ENCODE data around the gene UNC13A. TPM values are rescaled to one million over a fixed set of nuclear protein-coding genes. Genes with fewer than 3 reads are reported as not detected.

The UNC13A gene
- total and polyA plus RNA-seq, 2 of the 8 experiments (the other 6 are each of a cell fraction or from before 2014, with no cell fraction given): 13.1 to 47.6 TPM

- Histone ChIP-seq H3K36me3 (ENCODE audit: control insufficient read depth in 2 of 4, insufficient read depth in 4 of 4, low read length in 3 of 4) (peaks cover 0 to 10% (median 2%) of the 10 kb centered on the region in 4 experiments; a peak in 3 of 8 replicates), H2BK20ac (ENCODE audit: low read length) (0 out of 2 replicates have a peak overlapping the region, but pooled peaks have one; percentile 43), H3K27me3 (replicated peaks in 1 of 4; ENCODE audit: control insufficient read depth in 3 of 4, extremely low read depth in 1 of 4, insufficient read depth in 3 of 4, low read length in 3 of 4) (no peaks in the 10 kb centered on the region), H2AFZ (ENCODE audit: low read length) (0 out of 2 replicates have a peak overlapping the region, but pooled peaks have one; percentile 54), H2BK15ac (ENCODE audit: low read length) (peak overlapping the region; percentile 99; the same call in 1 of the 2 replicates), H3K14ac (ENCODE audit: insufficient read length) (no peak overlapping the region), H3K79me1 (ENCODE audit: low read depth, low read length) (peaks cover 3% of the 10 kb centered on the region; the same call in 1 of the 2 replicates), H2BK120ac (replicated peaks; ENCODE audit: low read depth, low read length) (no peak overlapping the region), H3K4me1 (replicated peaks in 1 of 4; ENCODE audit: control insufficient read depth in 3 of 4, insufficient read depth in 4 of 4, low read length in 3 of 4) (peaks cover 0 to 18% (median 14%) of the 10 kb centered on the region in 4 experiments; a peak in 6 of 7 replicates), H2BK5ac (ENCODE audit: low read depth, low read length) (peak overlapping the region; percentile 86; the same call in 1 of the 2 replicates), H3K9me3 (ENCODE audit: insufficient read depth in 2 of 2, low read depth in 1 of 2, low read length in 1 of 2) (no peaks in the 10 kb centered on the region), H3K18ac (ENCODE audit: extremely low read depth, low read length) (peak overlapping the region; percentile 92; the same call in 1 of the 2 replicates), H2BK12ac (ENCODE audit: low read depth, low read length) (no peak overlapping the region), H2AK5ac (ENCODE audit: low read depth, low read length) (no peak overlapping the region), H3K23me2 (ENCODE audit: low read depth, low read length) (no peaks in the 10 kb centered on the region; the same call in 1 of the 2 replicates), H3K27ac (ENCODE audit: low read depth, low read length) (0 out of 2 replicates have a peak overlapping the region, but pooled peaks have one; percentile 13), H4K20me1 (replicated peaks in 1 of 2; ENCODE audit: control insufficient read depth in 1 of 2, insufficient read depth in 2 of 2, low read length in 2 of 2) (peaks cover 1 to 3% of the 10 kb centered on the region in 2 experiments), H3K23ac (ENCODE audit: insufficient read length) (no peak overlapping the region), H3K9ac (replicated peaks in 1 of 4; ENCODE audit: extremely low read depth in 1 of 4, low read depth in 3 of 4, low read length in 3 of 4) (no peak overlapping the region), H3K4me3 (ENCODE audit: extremely low read depth in 1 of 4, insufficient read depth in 2 of 4, low read depth in 3 of 4, low read length in 4 of 4) (peak overlapping the region; percentile 23 to 46 (median 36); a peak in 5 of 8 replicates), H3K56ac (replicated peaks; ENCODE audit: insufficient read length, low read depth, low read length) (no peak overlapping the region), H4K8ac (ENCODE audit: extremely low read depth, insufficient read depth, low read length) (peak overlapping the region; percentile 63; the same call in 1 of the 2 replicates), H3K79me2 (ENCODE audit: control insufficient read depth in 1 of 2, insufficient read depth in 2 of 2, low read length in 2 of 2) (no peaks in the 10 kb centered on the region), H3K4me2 (ENCODE audit: insufficient read depth in 1 of 2, low read depth in 2 of 2, low read length in 2 of 2) (peak overlapping the region; percentile 59 to 61), H4K5ac (ENCODE audit: insufficient read length, low read depth, low read length) (peak overlapping the region; percentile 26), H4K91ac (replicated peaks; ENCODE audit: insufficient read length, low read length) (no peak overlapping the region), H3K4ac (replicated peaks; ENCODE audit: insufficient read length, low read depth, low read length) (no peak overlapping the region)
- peak; percentile 42 for FAIRE-seq
- WGBS, 2 experiments (ENCODE audit: extremely low coverage in 1 of 2, insufficient coverage in 1 of 2, insufficient read length in 1 of 2, insufficient replicate concordance in 2 of 2, low coverage in 1 of 2, low lambda C conversion rate in 2 of 2, missing lambda C conversion rate in 1 of 2): 48% methylated on average over 15 of the region's 16 CpGs; no CpG with 5 or more reads in 1 of the 2 experiments
- DNase-seq (ENCODE audit: low read depth in 1 of 2, low spot score in 2 of 2): peak; percentile 87 to 95
- ChIA-PET POLR2A (ENCODE audit: partially characterized antibody) (interaction anchor here (0.6 to 1.7 kb wide), 6 partner anchors 11 to 270 kb away, joined by 3 to 6 read pairs (median 4); no protein-coding TSS in a partner anchor), CTCF (ENCODE audit: partially characterized antibody) (interaction anchor here (0.5 to 2.3 kb wide), 11 partner anchors 9 to 282 kb away, joined by 3 to 30 read pairs (median 4); partner anchors contain the start of gene PGLS)
- TF ChIP-seq POLR2AphosphoS5 (IDR thresholded peaks at IDR 0.05; ENCODE audit: low read depth, low read length) (0 out of 2 replicates have a peak, but pooled peaks have one; percentile 16), SP4 (IDR thresholded peaks at IDR 0.05; ENCODE audit: low read length) (0 out of 2 replicates have a peak, but pooled peaks have one; percentile 44), SIRT6 (IDR thresholded peaks at IDR 0.05; ENCODE audit: low read length) (no peak), NRF1 (IDR thresholded peaks at IDR 0.05; ENCODE audit: low read depth, low read length) (no peak), ASH2L (IDR thresholded peaks at IDR 0.05; ENCODE audit: low read length) (no peak), E2F6 (IDR thresholded peaks at IDR 0.05) (no peak), CHD1 (IDR thresholded peaks at IDR 0.05; ENCODE audit: low read depth, low read length) (no peak), TBP (IDR thresholded peaks at IDR 0.05; ENCODE audit: low read depth, low read length) (peak; percentile 55; the same call in 1 of the 2 replicates), SP2 (IDR thresholded peaks at IDR 0.05; ENCODE audit: low read length) (no peak), JUN (IDR thresholded peaks at IDR 0.05; ENCODE audit: low read depth, low read length) (no peak)
- TF ChIP-seq, protein P1, sequence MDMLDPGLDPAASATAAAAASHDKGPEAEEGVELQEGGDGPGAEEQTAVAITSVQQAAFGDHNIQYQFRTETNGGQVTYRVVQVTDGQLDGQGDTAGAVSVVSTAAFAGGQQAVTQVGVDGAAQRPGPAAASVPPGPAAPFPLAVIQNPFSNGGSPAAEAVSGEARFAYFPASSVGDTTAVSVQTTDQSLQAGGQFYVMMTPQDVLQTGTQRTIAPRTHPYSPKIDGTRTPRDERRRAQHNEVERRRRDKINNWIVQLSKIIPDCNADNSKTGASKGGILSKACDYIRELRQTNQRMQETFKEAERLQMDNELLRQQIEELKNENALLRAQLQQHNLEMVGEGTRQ (IDR thresholded peaks at IDR 0.05; ENCODE audit: low read length): peak; percentile 71; the same call in 1 of the 2 replicates
These were observed 108.4 kb downstream of the UNC13A start for GRCh38 chr19:17579661-17580244.
